Coronary artery (tissue), 2 donors: ENCODE data around the gene DHRS7B.

Experiments
- DNase-seq: peaks from one replicate; pipeline ENCODE4 v3.0.0-alpha.2; 2017; ENCODE audit warnings: low spot score
- H3K27ac ChIP-seq, 2 donors: fragments of 200-600 bp; sonication (generic); one replicate each; pipeline ENCODE4 v1.5.1; 2016 to 2019
- H3K4me3 ChIP-seq: fragments of 200-600 bp; sonication (generic); 2 replicates; pipeline ENCODE4 v1.5.1; 2016; ENCODE audit warnings: mild to moderate bottlenecking, moderate library complexity
- CTCF ChIP-seq: fragments of 200-600 bp; sonication (generic); IDR thresholded peaks from one replicate; pipeline ENCODE4 v1.5.1; 2019; ENCODE audit warnings: antibody characterized with exemption

The DHRS7B gene

GRCh38 chr17:21210411-21211076 lies 83.8 kb downstream of the DHRS7B start:
- Histone ChIP-seq H3K4me3 (no peak overlapping the region), H3K27ac (no peak overlapping the region)
- no peak for TF ChIP-seq CTCF
- DNase-seq = no peak

- TF ChIP-seq CTCF = no peak
- Histone ChIP-seq H3K4me3 (peak overlapping the region; percentile 93), H3K27ac (no peak overlapping the region)
- no peak for DNase-seq
Measured at GRCh38 chr17:21211825-21212479, 85.2 kb downstream of the DHRS7B start.

- peak overlapping the region; percentile 89 to 95 for H3K27ac ChIP-seq
- H3K4me3 ChIP-seq = peak overlapping the region; percentile 93
- no peak for DNase-seq
- no peak for TF ChIP-seq CTCF
Measured at GRCh38 chr17:21212826-21213637, 86.3 kb downstream of the DHRS7B start.

GRCh38 chr17:21213638-21214014 lies 86.9 kb downstream of the DHRS7B start:
- H3K4me3 ChIP-seq = peak overlapping the region; percentile 93
- H3K27ac ChIP-seq = peak overlapping the region; percentile 89 to 95
- no peak for TF ChIP-seq CTCF
- DNase-seq = peak; percentile 76

- peak within 1 kb of the TSS; percentile 93 for H3K4me3 ChIP-seq
- peak; percentile 97 for DNase-seq
- H3K27ac ChIP-seq = peak within 1 kb of the TSS; percentile 89 to 95
- no peak for TF ChIP-seq CTCF
Measured at GRCh38 chr17:21214015-21214776, 87.4 kb downstream of the DHRS7B start, which contains the start of gene TMEM11. Gene TMEM11 (minus strand): TSS chr17:21214161. CDS start chr17:21214152, 9 bp downstream.

GRCh38 chr17:21214777-21215541 lies 88.2 kb downstream of the DHRS7B start:
- no peak for DNase-seq
- Histone ChIP-seq H3K27ac (peak overlapping the region; percentile 89 to 95), H3K4me3 (peak overlapping the region; percentile 93)
- no peak for TF ChIP-seq CTCF
